Measurements from ENCODE around the gene SLF2.
A peak's percentile ranks its signal among the peaks of the same experiment; 100 is the strongest.

Gene SLF2

DNA sequence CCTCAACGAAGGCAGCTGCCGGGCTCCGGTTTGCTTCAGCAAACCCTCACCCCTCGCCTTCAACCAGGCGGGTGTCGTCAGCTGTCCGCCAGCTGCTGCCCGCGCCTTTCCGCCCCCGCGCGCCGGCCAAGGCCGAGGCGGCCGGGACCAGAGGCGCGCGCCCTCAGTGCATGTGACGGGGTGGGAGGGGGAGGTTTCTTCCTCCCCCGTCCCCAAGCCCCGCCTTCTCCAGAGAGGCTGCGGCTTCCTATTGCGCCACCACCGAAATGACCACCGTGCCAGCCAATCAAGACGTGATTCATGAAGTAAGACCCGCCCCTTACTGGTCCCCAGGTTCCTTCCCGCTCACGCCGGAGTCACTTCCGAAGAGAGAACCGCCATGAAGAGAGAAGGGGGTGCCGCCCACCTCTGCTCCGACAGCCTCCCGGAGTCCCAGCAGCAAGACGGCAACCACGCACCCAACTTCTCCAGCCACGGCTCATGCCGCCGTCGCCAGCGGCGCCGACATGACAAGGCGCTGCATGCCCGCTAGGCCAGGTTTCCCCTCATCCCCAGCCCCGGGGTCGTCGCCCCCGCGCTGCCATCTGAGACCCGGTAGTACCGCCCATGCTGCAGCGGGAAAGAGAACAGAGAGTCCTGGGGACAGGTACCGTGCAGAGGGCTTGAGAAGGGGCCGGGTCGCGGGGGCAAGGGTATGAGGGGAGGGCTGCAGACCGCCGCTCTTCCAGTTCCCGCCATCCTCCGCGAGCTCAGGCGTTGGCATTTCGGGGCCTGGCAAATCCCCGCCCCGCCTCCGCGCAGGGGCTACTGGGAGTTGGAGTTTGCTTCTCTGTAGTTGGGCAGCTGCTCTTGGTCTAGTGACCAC, at the start of gene SLF2:
Gene SLF2 (plus strand): TSS at position 359 of the 865 bp plus-strand sequence. CDS start 148 bp downstream, at position 507.
- no peaks in the 10 kb centered on the region for H3K27me3 ChIP-seq (ENCODE audit: insufficient read depth, insufficient read length)
- DNase-seq (ENCODE audit: low read depth, low spot score), result peak; percentile 92
- H3K4me3 ChIP-seq (ENCODE audit: insufficient read length, low read depth), result peak within 1 kb of the TSS; percentile 97
- TF ChIP-seq YY1 (IDR thresholded peaks at IDR 0.05; ENCODE audit: insufficient read depth, insufficient read length), result peak; percentile 5
- TF ChIP-seq ZNF274 (IDR thresholded peaks at IDR 0.05; ENCODE audit: low read depth, low read length), result no peak
- H3K9ac ChIP-seq (ENCODE audit: insufficient read length, low read depth), result peak within 1 kb of the TSS; percentile 96
- no peaks in the 10 kb centered on the region for H3K4me1 ChIP-seq (ENCODE audit: insufficient read depth, insufficient read length)
- peaks cover 16% of the 10 kb centered on the region for H3K36me3 ChIP-seq (ENCODE audit: insufficient read depth, insufficient read length, low read length)
- H3K9me3 ChIP-seq (ENCODE audit: insufficient read depth, low read length), result no peaks in the 10 kb centered on the region

- Histone ChIP-seq H3K4me3 (ENCODE audit: insufficient read length, low read depth) (no peak overlapping the region), H3K27me3 (ENCODE audit: insufficient read depth, insufficient read length) (peaks cover 42% of the 10 kb centered on the region), H3K4me1 (ENCODE audit: insufficient read depth, insufficient read length) (peaks cover 5% of the 10 kb centered on the region), H3K9me3 (ENCODE audit: insufficient read depth, low read length) (no peaks in the 10 kb centered on the region), H3K36me3 (ENCODE audit: insufficient read depth, insufficient read length, low read length) (no peaks in the 10 kb centered on the region), H3K9ac (ENCODE audit: insufficient read length, low read depth) (no peak overlapping the region)
- TF ChIP-seq ZNF274 (IDR thresholded peaks at IDR 0.05; ENCODE audit: low read depth, low read length) (no peak), YY1 (IDR thresholded peaks at IDR 0.05; ENCODE audit: insufficient read depth, insufficient read length) (no peak), SUZ12 (IDR thresholded peaks at IDR 0.05; ENCODE audit: extremely low read depth, insufficient read depth, insufficient read length) (no peak)
- DNase-seq (ENCODE audit: low read depth, low spot score), result no peak
Measured at GRCh38 chr10:100863433-100863832, 49.3 kb upstream of the SLF2 start.

DNA sequence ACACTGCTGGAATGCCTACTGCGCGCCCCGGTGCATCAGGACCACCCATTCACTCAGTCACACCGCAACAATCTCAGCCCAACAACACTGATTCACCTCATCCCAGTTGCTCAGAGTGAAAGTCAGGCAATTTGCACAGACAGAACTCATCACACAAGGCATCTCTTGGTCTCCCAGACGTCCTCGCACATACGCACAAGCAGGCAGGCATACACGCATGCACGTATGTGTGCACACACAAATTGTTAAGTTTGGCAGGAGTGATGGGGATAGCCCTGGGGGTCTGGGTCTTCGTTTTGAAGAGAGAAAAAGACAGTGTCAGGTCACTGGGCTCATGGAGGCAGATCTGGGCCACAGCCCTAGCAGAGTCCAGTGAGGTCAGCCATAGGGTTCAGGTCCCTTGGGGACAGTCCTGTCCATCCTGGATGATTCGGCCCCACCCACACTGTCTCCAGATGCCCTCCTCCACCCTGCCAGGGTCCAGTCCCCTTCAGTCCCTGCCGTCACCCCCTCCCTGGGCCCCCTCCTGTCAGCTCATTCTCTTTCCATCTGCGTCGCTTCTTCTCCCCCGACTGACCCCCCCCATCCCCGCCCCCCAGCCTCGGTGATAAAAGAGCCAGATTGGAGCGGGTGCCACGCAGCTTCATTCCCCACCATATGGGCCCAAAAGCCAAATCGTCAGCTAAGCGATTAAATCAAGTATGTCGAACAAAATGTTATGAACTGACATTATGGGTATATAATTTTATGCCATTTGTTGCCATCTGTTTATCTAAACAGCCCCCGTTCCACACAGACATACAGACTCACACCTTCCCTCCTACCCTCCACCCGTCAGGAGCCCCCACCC, 48.5 kb upstream of the SLF2 start:
- TF ChIP-seq SUZ12 (IDR thresholded peaks at IDR 0.05; ENCODE audit: extremely low read depth, insufficient read depth, insufficient read length) (no peak), YY1 (IDR thresholded peaks at IDR 0.05; ENCODE audit: insufficient read depth, insufficient read length) (no peak), ZNF274 (IDR thresholded peaks at IDR 0.05; ENCODE audit: low read depth, low read length) (no peak)
- Histone ChIP-seq H3K36me3 (ENCODE audit: insufficient read depth, insufficient read length, low read length) (no peaks in the 10 kb centered on the region), H3K4me3 (ENCODE audit: insufficient read length, low read depth) (no peak overlapping the region), H3K9ac (ENCODE audit: insufficient read length, low read depth) (no peak overlapping the region), H3K27me3 (ENCODE audit: insufficient read depth, insufficient read length) (peaks cover 42% of the 10 kb centered on the region), H3K4me1 (ENCODE audit: insufficient read depth, insufficient read length) (peaks cover 5% of the 10 kb centered on the region), H3K9me3 (ENCODE audit: insufficient read depth, low read length) (no peaks in the 10 kb centered on the region)
- no peak for DNase-seq (ENCODE audit: low read depth, low spot score)

GRCh38 chr10:100864978-100865377, 47.8 kb upstream of the SLF2 start:
- no peak for TF ChIP-seq ZNF274 (IDR thresholded peaks at IDR 0.05; ENCODE audit: low read depth, low read length)
- TF ChIP-seq SUZ12 (IDR thresholded peaks at IDR 0.05; ENCODE audit: extremely low read depth, insufficient read depth, insufficient read length), result no peak
- no peak for TF ChIP-seq YY1 (IDR thresholded peaks at IDR 0.05; ENCODE audit: insufficient read depth, insufficient read length)
- H3K4me3 ChIP-seq (ENCODE audit: insufficient read length, low read depth), result no peak overlapping the region
- H3K4me1 ChIP-seq (ENCODE audit: insufficient read depth, insufficient read length), result peaks cover 5% of the 10 kb centered on the region
- H3K36me3 ChIP-seq (ENCODE audit: insufficient read depth, insufficient read length, low read length), result no peaks in the 10 kb centered on the region
- no peak overlapping the region for H3K9ac ChIP-seq (ENCODE audit: insufficient read length, low read depth)
- DNase-seq (ENCODE audit: low read depth, low spot score), result no peak
- H3K9me3 ChIP-seq (ENCODE audit: insufficient read depth, low read length), result no peaks in the 10 kb centered on the region
- H3K27me3 ChIP-seq (ENCODE audit: insufficient read depth, insufficient read length), result peaks cover 42% of the 10 kb centered on the region

DNA sequence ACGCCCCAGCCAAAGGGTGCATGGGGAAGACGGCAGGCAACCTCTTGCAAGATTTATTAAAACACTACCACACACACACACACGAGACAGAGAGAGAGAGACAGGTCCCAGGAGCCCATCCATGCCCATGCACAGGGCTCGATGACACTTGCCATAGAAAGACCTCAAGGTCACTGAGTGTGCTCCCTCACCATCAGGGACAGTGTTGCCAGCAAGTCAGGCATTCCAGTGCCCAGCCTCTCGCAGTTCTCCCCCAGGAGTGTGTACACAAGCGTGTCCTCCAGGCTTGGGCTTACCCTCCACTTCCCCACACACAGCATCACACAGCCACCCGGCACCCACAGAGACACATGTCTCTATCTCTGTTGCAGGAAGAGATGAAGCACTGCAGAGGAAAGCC, 46.8 kb upstream of the SLF2 start:
- no peaks in the 10 kb centered on the region for H3K9me3 ChIP-seq (ENCODE audit: insufficient read depth, low read length)
- no peak overlapping the region for H3K4me3 ChIP-seq (ENCODE audit: insufficient read length, low read depth)
- DNase-seq (ENCODE audit: low read depth, low spot score), result no peak
- no peak overlapping the region for H3K9ac ChIP-seq (ENCODE audit: insufficient read length, low read depth)
- peaks cover 5% of the 10 kb centered on the region for H3K4me1 ChIP-seq (ENCODE audit: insufficient read depth, insufficient read length)
- H3K36me3 ChIP-seq (ENCODE audit: insufficient read depth, insufficient read length, low read length), result no peaks in the 10 kb centered on the region
- TF ChIP-seq SUZ12 (IDR thresholded peaks at IDR 0.05; ENCODE audit: extremely low read depth, insufficient read depth, insufficient read length) (no peak), YY1 (IDR thresholded peaks at IDR 0.05; ENCODE audit: insufficient read depth, insufficient read length) (no peak), ZNF274 (IDR thresholded peaks at IDR 0.05; ENCODE audit: low read depth, low read length) (no peak)
- H3K27me3 ChIP-seq (ENCODE audit: insufficient read depth, insufficient read length), result peaks cover 42% of the 10 kb centered on the region

- DNase-seq (ENCODE audit: low read depth, low spot score), result peak; percentile 16
- H3K4me1 ChIP-seq (ENCODE audit: insufficient read depth, insufficient read length), result peaks cover 7% of the 10 kb centered on the region
- no peaks in the 10 kb centered on the region for H3K9me3 ChIP-seq (ENCODE audit: insufficient read depth, low read length)
- no peak overlapping the region for H3K4me3 ChIP-seq (ENCODE audit: insufficient read length, low read depth)
- peaks cover 40% of the 10 kb centered on the region for H3K27me3 ChIP-seq (ENCODE audit: insufficient read depth, insufficient read length)
- TF ChIP-seq SUZ12 (IDR thresholded peaks at IDR 0.05; ENCODE audit: extremely low read depth, insufficient read depth, insufficient read length) (no peak), YY1 (IDR thresholded peaks at IDR 0.05; ENCODE audit: insufficient read depth, insufficient read length) (no peak), ZNF274 (IDR thresholded peaks at IDR 0.05; ENCODE audit: low read depth, low read length) (no peak)
- peak overlapping the region; percentile 32 for H3K9ac ChIP-seq (ENCODE audit: insufficient read length, low read depth)
- no peaks in the 10 kb centered on the region for H3K36me3 ChIP-seq (ENCODE audit: insufficient read depth, insufficient read length, low read length)
Measured at GRCh38 chr10:100866575-100867098, 46.1 kb upstream of the SLF2 start.
